OCI-LY7 (cell line): Measurements from ENCODE around the gene PAX7.

ENCODE experiments used
- CTCF ChIP-seq: fragments of 200-600 bp; sonication (generic); conservative IDR thresholded peaks from 2 replicates; pipeline ENCODE4 v1.5.1; 2014; ENCODE audit warnings: mild to moderate bottlenecking, antibody characterized with exemption, low read length, moderate library complexity, mixed read lengths
- EZH2phosphoT487 ChIP-seq: fragments of 200-600 bp; sonication (generic); IDR thresholded peaks from 2 replicates; pipeline ENCODE4 v1.6.1; 2018; ENCODE audit warnings: low read depth, borderline replicate concordance, mild to moderate bottlenecking, mixed run types, antibody characterized with exemption, low read length, moderate library complexity, mixed read lengths

DNA sequence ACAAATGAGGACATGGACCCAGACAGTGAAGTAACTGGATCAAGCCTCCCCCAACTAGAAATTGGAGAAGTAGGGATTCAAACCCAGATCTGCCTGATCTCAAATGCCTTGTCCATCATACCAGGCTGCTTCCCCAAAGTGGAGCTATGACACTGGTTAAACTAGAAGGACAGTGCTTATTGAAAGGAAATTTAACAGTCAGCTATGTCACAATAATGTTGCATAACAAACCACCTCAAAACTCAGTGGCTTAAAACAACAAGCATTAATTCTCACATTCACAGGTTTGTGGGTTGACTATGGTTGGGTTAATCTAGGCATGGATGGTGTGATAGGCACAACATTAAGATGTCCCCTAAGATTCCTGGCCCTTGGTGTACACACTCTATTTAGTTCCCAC is 121.8 kb downstream of the PAX7 start:
- no peak for TF ChIP-seq CTCF
- TF ChIP-seq EZH2phosphoT487, result no peak
